Measurements from ENCODE around the gene DYNC1H1. TPM values are rescaled to one million over a fixed set of nuclear protein-coding genes. Genes with fewer than 3 reads are reported as not detected.

The DYNC1H1 gene
- polyA plus RNA-seq, 1 donor from 2014 or later: 298 TPM

- H3K4me2 ChIP-seq (ENCODE audit: low read length): peak overlapping the region; percentile 75
- H3K9me3 ChIP-seq (ENCODE audit: low read length): no peaks in the 10 kb centered on the region
- no peak for TF ChIP-seq RAD21 (conservative IDR thresholded peaks at IDR 0.05)
- peak; percentile 20 for TF ChIP-seq REST (IDR thresholded peaks at IDR 0.05; ENCODE audit: borderline replicate concordance)
- H2AFZ ChIP-seq (ENCODE audit: low read depth, low read length): peak overlapping the region; percentile 46
- H3K9ac ChIP-seq (ENCODE audit: low read length): peak overlapping the region; percentile 99
- peaks cover 54% of the 10 kb centered on the region for H3K79me2 ChIP-seq (replicated peaks; ENCODE audit: insufficient read depth, low read length)
- no peaks in the 10 kb centered on the region for H3K36me3 ChIP-seq (ENCODE audit: insufficient read depth, low read length)
- H3K4me3 ChIP-seq (ENCODE audit: low read length): peak overlapping the region; percentile 100
- peaks cover 27% of the 10 kb centered on the region for H4K20me1 ChIP-seq (ENCODE audit: insufficient read depth)
- H3K27me3 ChIP-seq (ENCODE audit: insufficient read depth, low read depth, low read length): no peaks in the 10 kb centered on the region
- no peaks in the 10 kb centered on the region for H3K9me2 ChIP-seq (ENCODE audit: insufficient read depth, low read length)
- no peaks in the 10 kb centered on the region for H3F3A ChIP-seq (ENCODE audit: insufficient read depth, low read length, poor library complexity, severe bottlenecking)
- H3K27ac ChIP-seq (ENCODE audit: low read length): peak overlapping the region; percentile 95
These were observed 790 bp downstream of the DYNC1H1 start for GRCh38 chr14:101965181-101965544.

DNA sequence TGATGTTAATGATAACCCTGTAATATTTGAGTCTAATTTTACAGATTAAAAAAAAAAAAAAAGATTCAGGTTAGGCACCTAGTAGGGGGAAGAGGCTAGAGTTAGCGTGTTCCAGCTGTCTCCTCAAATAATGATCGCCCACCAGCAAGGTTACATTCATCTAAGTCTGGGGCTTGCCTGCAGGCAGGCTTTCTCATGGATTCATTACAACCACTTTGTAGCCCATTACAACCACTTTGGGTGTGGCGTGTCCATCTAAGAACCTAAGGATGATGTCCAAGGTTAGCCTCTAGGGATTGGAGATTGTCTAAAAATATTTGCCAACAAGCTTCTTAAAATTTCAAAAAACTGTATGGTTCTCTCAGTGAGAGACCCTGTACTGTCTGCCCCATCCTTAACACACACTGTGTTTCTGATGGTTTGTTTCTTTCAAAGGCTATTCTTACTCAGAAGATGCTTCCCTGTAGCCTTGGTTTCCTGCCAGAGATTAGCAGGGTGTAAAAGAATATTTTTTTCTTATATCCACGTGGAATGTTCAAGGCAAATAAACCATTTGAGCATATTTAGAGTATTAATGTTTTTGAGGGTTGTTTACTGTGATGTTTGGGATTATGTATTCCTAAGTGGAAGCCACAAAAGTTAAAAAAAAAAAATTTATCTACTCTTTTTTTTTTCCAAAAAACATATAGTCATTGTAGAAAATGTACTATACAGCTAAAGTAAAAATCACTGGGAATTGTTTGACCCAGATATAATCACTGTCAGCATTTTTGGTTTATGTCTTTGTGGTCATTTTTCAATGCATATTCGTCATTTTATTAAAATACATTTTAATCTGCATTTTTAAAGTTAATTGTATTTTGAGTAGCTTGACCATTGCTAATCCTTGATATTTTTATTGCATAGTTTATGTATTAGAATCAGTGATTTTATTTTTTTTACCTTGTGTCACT is 1.7 kb downstream of the DYNC1H1 start:
- TF ChIP-seq MXI1 (conservative IDR thresholded peaks at IDR 0.05; ENCODE audit: poor library complexity, severe bottlenecking) (no peak), CTCF (IDR thresholded peaks at IDR 0.05; ENCODE audit: poor library complexity, severe bottlenecking) (no peak), TAF1 (IDR thresholded peaks at IDR 0.05; ENCODE audit: low read depth) (no peak), EP300 (conservative IDR thresholded peaks at IDR 0.05; ENCODE audit: poor library complexity, severe bottlenecking) (no peak), RAD21 (conservative IDR thresholded peaks at IDR 0.05) (no peak), POLR2AphosphoS5 (IDR thresholded peaks at IDR 0.05) (no peak), SMC3 (conservative IDR thresholded peaks at IDR 0.05; ENCODE audit: poor library complexity) (no peak), REST (IDR thresholded peaks at IDR 0.05; ENCODE audit: borderline replicate concordance) (no peak), EZH2 (IDR thresholded peaks at IDR 0.05; ENCODE audit: borderline replicate concordance, insufficient read depth, low read length, poor library complexity, severe bottlenecking) (no peak)
- H3K27me3 ChIP-seq (ENCODE audit: insufficient read depth, low read depth, low read length): no peaks in the 10 kb centered on the region
- H3K9me3 ChIP-seq (ENCODE audit: low read length): no peaks in the 10 kb centered on the region
- peak overlapping the region; percentile 100 for H3K4me3 ChIP-seq (ENCODE audit: low read length)
- H3K9me2 ChIP-seq (ENCODE audit: insufficient read depth, low read length): no peaks in the 10 kb centered on the region
- H3K36me3 ChIP-seq (ENCODE audit: insufficient read depth, low read length): no peaks in the 10 kb centered on the region
- peak overlapping the region; percentile 75 for H3K4me2 ChIP-seq (ENCODE audit: low read length)
- peaks cover 27% of the 10 kb centered on the region for H4K20me1 ChIP-seq (ENCODE audit: insufficient read depth)
- H3K79me2 ChIP-seq (replicated peaks; ENCODE audit: insufficient read depth, low read length): peaks cover 61% of the 10 kb centered on the region
- H2AFZ ChIP-seq (ENCODE audit: low read depth, low read length): peak overlapping the region; percentile 46
- no peaks in the 10 kb centered on the region for H3F3A ChIP-seq (ENCODE audit: insufficient read depth, low read length, poor library complexity, severe bottlenecking)
- H3K27ac ChIP-seq (ENCODE audit: low read length): peak overlapping the region; percentile 95
- peak overlapping the region; percentile 99 for H3K9ac ChIP-seq (ENCODE audit: low read length)
